ENCODE data around the gene NRCAM.

DNA sequence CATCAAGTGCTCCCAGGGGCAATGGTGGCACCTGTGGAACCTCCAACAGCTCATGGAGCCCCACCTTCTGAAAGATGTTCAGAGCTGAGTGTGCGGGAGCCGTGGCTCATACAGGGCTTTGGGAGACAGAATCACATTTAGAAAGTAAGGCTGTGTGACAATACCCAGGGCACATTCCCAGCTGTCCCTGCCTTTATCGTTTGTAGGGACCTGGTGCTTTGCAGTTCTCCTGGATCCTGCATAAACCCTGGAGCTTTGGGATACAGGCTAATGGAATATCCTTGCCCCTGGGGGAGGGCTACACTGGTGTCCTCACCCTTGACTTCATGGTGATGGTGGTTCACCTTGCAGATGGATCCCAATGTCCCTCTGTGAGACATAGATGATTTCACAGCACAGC is 191.2 kb downstream of the NRCAM start:
- TF ChIP-seq, protein P1, sequence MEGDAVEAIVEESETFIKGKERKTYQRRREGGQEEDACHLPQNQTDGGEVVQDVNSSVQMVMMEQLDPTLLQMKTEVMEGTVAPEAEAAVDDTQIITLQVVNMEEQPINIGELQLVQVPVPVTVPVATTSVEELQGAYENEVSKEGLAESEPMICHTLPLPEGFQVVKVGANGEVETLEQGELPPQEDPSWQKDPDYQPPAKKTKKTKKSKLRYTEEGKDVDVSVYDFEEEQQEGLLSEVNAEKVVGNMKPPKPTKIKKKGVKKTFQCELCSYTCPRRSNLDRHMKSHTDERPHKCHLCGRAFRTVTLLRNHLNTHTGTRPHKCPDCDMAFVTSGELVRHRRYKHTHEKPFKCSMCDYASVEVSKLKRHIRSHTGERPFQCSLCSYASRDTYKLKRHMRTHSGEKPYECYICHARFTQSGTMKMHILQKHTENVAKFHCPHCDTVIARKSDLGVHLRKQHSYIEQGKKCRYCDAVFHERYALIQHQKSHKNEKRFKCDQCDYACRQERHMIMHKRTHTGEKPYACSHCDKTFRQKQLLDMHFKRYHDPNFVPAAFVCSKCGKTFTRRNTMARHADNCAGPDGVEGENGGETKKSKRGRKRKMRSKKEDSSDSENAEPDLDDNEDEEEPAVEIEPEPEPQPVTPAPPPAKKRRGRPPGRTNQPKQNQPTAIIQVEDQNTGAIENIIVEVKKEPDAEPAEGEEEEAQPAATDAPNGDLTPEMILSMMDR (IDR thresholded peaks at IDR 0.05; ENCODE audit: low read depth, low read length) = no peak
- TF ChIP-seq EZH2phosphoT487 (IDR thresholded peaks at IDR 0.05; ENCODE audit: low read depth) = no peak

Data from OCI-LY3 (cell line).